Activated T-cell treated with anti-CD3 and anti-CD28 coated beads, Interleukin-2, amount 50 U/mL, for 24 hours (primary cell): ENCODE data around the gene SCP2.

Experiments used
- DNase-seq: peaks from one replicate; pipeline ENCODE4 v3.0.0-alpha.2; 2020
- H3K27ac Mint-ChIP-seq: 2 replicates; pipeline ENCODE4 v1.8.0; 2020; ENCODE audit warnings: mild to moderate bottlenecking, mixed read lengths
- H3K27me3 Mint-ChIP-seq: 2 replicates; pipeline ENCODE4 v1.8.0; 2020; ENCODE audit warnings: mixed read lengths
- H3K36me3 Mint-ChIP-seq: 2 replicates; pipeline ENCODE4 v1.8.0; 2020; ENCODE audit warnings: low read depth, mixed read lengths
- H3K4me1 Mint-ChIP-seq: 2 replicates; pipeline ENCODE4 v1.8.0; 2020; ENCODE audit warnings: low read depth, mixed read lengths
- H3K4me3 Mint-ChIP-seq: 2 replicates; pipeline ENCODE4 v1.8.0; 2020; ENCODE audit warnings: mild to moderate bottlenecking, moderate library complexity, mixed read lengths
- H3K9me3 Mint-ChIP-seq: 2 replicates; pipeline ENCODE4 v1.8.0; 2020; ENCODE audit warnings: mixed read lengths

SCP2 gene

DNA sequence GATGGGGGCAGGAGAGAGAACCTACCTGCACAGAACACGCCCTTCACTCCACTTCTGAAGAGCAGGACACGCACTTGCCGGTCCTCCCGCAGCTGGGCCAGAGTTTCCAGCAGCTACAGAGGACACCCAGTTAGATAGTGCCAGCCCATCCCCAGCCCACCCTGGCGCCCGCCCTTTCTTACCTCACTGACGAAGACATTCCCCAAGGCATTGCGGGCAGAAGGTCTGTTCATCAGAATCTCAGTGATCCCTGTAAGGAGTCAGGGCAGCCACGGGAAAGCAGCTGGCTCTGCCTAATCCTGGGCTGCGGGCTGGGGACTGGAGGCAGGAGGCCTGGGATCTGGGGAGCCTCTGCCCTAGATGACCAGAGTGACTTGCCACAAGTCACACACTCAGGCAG is 15.5 kb upstream of the SCP2 start:
- Mint-ChIP-seq H3K9me3 (no peaks in the 10 kb centered on the region), H3K36me3 (peaks cover 33% of the 10 kb centered on the region), H3K27me3 (no peaks in the 10 kb centered on the region), H3K27ac (no peak overlapping the region), H3K4me1 (no peaks in the 10 kb centered on the region), H3K4me3 (no peak overlapping the region)
- no peak for DNase-seq

DNA sequence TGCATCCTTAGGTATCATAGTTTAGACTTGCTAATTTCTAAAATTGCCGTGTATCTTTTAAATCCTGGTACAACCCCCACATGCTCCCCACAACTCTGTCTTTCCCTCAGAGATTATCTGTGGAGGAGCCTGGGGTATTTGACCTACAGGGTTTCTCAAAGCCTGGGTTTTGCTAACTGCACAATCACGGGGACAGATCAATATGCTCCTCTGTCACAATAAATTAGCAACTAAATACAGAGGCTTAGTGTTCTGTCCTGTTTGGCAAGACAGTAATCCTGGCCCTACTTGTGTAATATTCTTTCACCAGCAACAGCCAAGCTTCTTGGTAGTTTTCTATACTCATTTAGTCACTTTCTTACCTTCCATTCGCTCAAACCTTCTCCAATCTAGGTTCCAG is 14.1 kb upstream of the SCP2 start:
- Mint-ChIP-seq H3K9me3 (no peaks in the 10 kb centered on the region), H3K27ac (no peak overlapping the region), H3K27me3 (no peaks in the 10 kb centered on the region), H3K4me1 (peaks cover 2% of the 10 kb centered on the region), H3K4me3 (no peak overlapping the region), H3K36me3 (peaks cover 25% of the 10 kb centered on the region)
- DNase-seq = no peak

DNA sequence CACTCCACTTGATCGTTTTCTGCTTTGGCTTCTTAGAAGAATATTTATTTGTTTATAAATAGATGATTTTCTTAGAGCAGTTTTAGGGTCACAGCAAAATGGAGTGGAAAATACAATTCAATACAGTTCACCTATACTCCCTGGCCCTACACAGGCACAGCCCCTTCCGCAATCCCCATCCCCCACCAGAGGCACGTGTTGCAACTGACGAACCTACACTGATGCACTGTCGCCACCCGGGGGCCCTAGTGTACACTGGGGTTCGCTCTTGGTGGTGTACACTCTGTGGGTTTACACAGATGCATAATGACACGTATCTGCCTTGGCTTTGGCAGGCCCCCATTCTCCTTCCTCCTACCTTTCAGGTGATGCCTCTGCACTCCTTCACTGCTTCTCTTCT is 13.5 kb upstream of the SCP2 start:
- H3K9me3 Mint-ChIP-seq = no peaks in the 10 kb centered on the region
- peaks cover 22% of the 10 kb centered on the region for H3K36me3 Mint-ChIP-seq
- peaks cover 2% of the 10 kb centered on the region for H3K4me1 Mint-ChIP-seq
- H3K27me3 Mint-ChIP-seq = no peaks in the 10 kb centered on the region
- H3K4me3 Mint-ChIP-seq = no peak overlapping the region
- no peak overlapping the region for H3K27ac Mint-ChIP-seq
- no peak for DNase-seq

DNA sequence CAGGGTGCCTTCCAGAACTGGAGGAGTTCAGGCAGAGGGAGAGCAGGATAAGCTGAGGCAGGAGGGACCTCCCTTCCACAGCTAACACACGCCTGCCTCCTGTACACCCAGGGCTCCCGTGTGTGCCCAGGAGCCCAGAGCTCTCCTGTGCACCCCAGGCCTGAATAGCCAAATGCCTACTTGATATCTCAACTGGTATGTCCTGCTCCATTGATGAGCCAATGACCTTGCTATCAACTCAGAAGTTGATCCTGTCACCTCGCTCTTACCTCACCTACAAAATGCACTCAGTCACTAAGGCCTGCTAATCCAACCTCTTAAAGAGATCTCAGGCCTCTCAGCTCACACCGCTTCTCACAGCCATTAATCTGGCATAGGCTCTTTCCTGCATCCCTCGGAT is 12.6 kb upstream of the SCP2 start:
- no peaks in the 10 kb centered on the region for H3K27me3 Mint-ChIP-seq
- peaks cover 16% of the 10 kb centered on the region for H3K36me3 Mint-ChIP-seq
- peaks cover 8% of the 10 kb centered on the region for H3K4me1 Mint-ChIP-seq
- no peak overlapping the region for H3K4me3 Mint-ChIP-seq
- DNase-seq = no peak
- H3K9me3 Mint-ChIP-seq = no peaks in the 10 kb centered on the region
- no peak overlapping the region for H3K27ac Mint-ChIP-seq

DNA sequence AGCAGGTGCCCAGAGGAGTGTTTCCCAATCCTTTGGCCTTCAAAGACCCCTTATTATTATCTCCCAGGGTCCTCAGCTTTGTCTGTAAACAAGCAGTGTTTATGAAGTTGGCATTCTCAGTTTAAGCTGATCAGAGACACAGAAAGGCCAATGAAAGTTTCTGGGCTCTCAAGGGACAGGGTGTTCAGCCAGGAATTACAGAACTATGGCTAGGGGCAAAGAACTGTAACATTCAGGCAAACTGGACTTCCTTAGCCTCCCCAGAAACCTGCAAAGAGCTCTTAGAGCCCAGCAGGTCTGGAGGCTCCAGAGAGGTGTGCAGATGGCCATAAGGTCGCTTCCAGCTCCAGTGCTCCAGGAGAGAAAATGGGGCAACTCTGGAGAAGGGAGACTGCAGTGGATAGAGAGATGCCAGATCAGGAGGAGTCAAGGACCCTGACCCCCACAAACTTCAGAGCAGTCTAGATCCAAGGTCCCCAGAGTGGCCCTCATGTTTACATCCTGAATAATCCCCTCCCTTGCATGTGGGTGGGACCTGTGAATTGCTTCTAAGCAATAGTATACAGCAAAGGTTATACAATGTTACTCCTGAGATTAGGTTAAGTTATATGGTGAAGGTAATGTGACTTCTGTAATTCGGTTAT is 11.7 kb upstream of the SCP2 start:
- DNase-seq = no peak
- H3K4me1 Mint-ChIP-seq = peaks cover 16% of the 10 kb centered on the region
- no peaks in the 10 kb centered on the region for H3K9me3 Mint-ChIP-seq
- H3K27ac Mint-ChIP-seq = no peak overlapping the region
- no peaks in the 10 kb centered on the region for H3K27me3 Mint-ChIP-seq
- peaks cover 10% of the 10 kb centered on the region for H3K36me3 Mint-ChIP-seq
- no peak overlapping the region for H3K4me3 Mint-ChIP-seq

DNA sequence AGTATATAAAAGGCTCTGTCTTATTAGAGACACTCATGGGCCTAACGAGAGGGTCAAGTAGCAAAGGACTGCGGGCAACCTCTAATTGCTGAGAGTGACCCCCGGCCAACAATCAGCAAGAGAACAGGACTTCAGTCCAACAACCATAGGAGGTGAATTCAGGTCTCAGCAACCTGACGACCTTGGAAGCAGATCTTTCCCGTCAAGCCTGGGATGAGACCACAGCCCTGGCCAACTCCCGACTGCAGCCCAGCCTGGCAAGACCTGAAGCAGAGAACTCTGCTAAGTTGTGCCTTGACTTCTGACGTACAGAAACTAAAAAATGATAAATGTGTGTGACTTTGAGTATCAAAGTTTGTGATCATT is 11.2 kb upstream of the SCP2 start:
- H3K27ac Mint-ChIP-seq = no peak overlapping the region
- H3K4me1 Mint-ChIP-seq = peaks cover 22% of the 10 kb centered on the region
- no peaks in the 10 kb centered on the region for H3K9me3 Mint-ChIP-seq
- H3K36me3 Mint-ChIP-seq = peaks cover 7% of the 10 kb centered on the region
- H3K4me3 Mint-ChIP-seq = no peak overlapping the region
- DNase-seq = no peak
- H3K27me3 Mint-ChIP-seq = no peaks in the 10 kb centered on the region

DNA sequence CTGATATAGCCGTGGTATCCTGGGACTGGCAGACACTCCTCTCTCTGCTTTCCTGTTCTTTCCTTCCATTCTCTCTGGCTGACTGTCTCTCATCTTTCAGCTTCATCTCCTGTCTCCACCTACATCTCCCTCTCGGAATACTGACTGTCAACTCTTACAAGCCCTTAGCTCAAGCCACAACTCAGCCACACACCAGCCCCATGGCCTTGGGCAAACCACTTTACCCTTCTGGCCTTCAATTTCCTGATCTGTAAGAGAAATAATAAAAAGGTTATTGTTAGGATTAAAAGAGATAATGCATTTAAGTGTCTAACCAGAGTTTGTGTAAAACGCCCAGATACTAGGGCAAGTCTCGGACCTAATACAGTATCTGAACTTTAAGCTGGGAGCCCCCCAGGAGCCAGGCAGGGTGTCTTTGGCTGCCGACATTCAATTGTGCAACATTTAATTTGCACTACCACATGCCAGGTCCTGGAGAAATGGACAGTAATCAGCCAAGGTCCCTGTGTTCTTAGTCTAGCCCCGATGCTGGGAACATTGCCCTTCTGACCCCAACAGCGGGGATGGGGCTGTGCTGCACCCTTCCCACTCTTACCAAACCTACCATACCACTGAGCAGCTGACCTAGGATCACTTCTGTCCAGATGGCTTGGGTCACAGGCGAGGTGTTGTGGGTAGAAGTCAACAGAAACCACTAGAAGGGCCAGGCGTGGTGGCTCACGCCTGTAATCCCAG is 10.7 kb upstream of the SCP2 start:
- no peak overlapping the region for H3K27ac Mint-ChIP-seq
- H3K27me3 Mint-ChIP-seq = no peaks in the 10 kb centered on the region
- no peak for DNase-seq
- peaks cover 4% of the 10 kb centered on the region for H3K36me3 Mint-ChIP-seq
- no peak overlapping the region for H3K4me3 Mint-ChIP-seq
- H3K9me3 Mint-ChIP-seq = no peaks in the 10 kb centered on the region
- H3K4me1 Mint-ChIP-seq = peaks cover 23% of the 10 kb centered on the region

DNA sequence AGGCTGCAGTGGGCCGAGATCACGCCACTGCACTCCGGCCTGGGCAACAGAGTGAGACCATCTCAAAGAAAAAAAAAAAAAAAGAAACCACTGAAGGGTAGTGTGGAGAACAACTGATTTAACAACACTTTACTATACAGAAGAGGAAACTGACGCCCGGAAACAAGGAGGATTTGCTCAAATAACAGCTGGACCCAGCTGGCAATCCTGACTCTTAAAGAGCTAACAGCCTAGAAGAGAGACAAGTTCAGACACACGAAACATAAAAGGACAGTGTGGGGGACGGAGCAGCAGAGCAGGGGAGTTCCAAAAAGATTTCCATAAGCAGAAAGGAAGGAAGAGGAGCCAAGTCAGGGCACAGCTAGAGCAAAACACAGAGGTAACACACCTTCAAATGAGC is 9.9 kb upstream of the SCP2 start:
- Mint-ChIP-seq H3K27me3 (no peaks in the 10 kb centered on the region), H3K27ac (no peak overlapping the region), H3K4me1 (peaks cover 28% of the 10 kb centered on the region), H3K36me3 (peaks cover 3% of the 10 kb centered on the region), H3K9me3 (no peaks in the 10 kb centered on the region), H3K4me3 (no peak overlapping the region)
- no peak for DNase-seq

DNA sequence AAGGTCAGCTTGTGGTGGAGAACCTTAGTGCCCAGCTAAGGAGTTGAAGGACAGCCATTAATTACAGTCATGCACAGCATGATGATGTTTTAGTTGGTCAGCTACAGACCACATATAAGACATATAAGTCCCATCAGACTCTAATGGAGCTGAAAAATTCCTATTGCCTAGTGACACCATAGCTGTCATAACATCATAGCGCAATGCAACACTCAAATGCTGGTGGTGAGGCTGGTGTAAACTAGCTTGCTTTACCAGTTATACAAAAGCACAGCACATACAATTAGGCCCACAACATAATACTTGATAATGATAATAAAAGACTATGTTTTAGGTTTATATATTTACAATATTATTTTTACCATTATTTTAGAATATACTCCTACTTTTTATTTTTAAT is 9.5 kb upstream of the SCP2 start:
- DNase-seq = no peak
- no peak overlapping the region for H3K4me3 Mint-ChIP-seq
- H3K9me3 Mint-ChIP-seq = no peaks in the 10 kb centered on the region
- H3K4me1 Mint-ChIP-seq = peaks cover 30% of the 10 kb centered on the region
- no peaks in the 10 kb centered on the region for H3K27me3 Mint-ChIP-seq
- peaks cover 3% of the 10 kb centered on the region for H3K36me3 Mint-ChIP-seq
- H3K27ac Mint-ChIP-seq = no peak overlapping the region

DNA sequence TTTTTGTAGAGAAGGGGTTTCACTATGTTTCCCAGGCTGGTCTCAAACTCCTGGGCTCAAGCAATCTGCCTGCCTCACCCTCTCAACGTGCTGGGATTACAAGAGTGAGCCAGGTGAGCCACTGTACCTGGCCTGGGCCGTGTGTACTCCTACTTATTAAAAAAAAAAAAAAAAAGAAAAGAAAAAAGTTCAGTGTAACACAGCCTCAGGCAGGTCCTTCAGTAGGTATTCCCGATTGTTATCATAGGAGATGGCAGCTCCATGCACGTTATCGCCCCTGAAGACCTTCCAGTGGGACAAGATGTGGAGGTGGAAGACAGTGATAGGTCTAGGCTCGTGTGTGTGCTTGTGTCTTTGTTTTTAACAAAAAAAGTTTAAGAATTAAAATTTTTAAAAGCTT is 8.9 kb upstream of the SCP2 start:
- no peak for DNase-seq
- H3K4me1 Mint-ChIP-seq = peaks cover 32% of the 10 kb centered on the region
- H3K27ac Mint-ChIP-seq = no peak overlapping the region
- H3K9me3 Mint-ChIP-seq = no peaks in the 10 kb centered on the region
- no peak overlapping the region for H3K4me3 Mint-ChIP-seq
- H3K27me3 Mint-ChIP-seq = no peaks in the 10 kb centered on the region
- no peaks in the 10 kb centered on the region for H3K36me3 Mint-ChIP-seq

DNA sequence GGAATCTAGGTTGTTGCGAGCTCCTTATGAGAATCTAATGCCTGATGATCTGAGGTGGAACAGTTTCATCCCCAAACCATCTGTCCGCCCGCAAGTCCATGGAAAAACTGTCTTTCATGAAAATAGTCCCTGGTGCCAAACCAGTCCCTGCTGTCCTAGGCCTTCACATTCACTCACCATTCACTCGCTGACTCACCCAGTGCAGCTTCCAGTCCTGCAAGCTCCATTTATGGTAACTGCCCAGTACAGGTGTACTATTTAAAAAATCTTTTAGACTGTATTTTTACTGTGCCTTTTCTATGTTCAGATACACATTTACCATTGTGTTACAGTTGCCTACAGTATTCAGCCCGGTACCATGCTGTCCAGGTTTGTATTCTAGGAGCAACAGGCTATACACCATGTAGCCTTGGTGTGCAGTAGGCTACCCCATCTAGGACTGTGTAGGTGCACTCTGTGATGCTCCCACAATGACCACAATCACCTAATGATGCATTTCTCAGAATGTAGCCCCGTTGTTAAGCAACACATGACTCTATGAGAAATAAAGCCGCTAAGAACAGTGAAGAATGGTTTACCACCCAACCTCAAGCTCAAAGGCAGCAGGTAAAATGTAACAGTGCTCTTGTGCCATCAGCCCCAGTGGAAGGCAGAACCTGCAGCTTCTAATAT is 7.9 kb upstream of the SCP2 start:
- Mint-ChIP-seq H3K27ac (peak overlapping the region; percentile 12), H3K9me3 (no peaks in the 10 kb centered on the region), H3K27me3 (no peaks in the 10 kb centered on the region), H3K4me3 (no peak overlapping the region), H3K36me3 (no peaks in the 10 kb centered on the region), H3K4me1 (peaks cover 32% of the 10 kb centered on the region)
- DNase-seq = no peak

DNA sequence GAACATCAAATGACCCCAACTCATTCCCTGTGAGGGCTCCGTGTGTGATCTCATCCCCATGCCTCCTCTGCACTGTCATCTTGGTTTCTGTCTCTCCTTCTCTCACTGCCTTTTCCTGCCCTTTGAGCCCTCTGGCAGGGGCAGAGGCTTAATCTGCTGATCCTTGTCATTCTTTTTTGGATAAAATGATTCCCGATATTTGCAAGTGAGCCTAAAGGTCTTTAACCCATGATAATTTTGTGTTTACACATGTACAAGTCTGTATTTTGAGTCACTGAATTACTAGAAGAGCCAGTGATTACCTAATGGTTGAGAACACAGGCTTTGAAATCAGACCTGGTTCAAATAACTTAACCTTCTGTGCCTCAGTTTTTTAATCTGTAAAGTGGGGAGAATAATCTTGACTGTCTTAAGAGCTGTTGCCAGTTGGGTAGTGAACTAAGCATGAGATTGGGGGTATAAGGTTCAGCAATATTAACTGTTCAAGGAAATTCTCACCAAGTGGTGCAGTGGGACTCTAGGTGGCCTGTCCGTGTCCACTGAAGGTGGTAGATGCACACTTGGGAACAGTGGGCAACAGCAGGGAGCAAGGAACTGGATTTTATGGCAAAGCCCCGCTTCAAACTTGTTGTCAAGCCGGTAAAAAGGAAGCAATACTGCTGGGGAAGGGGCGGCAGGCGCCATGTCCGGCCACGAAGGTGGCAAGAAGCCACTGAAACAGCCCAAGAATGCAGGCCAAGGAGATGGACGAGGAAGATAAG is 7.2 kb upstream of the SCP2 start:
- DNase-seq = no peak
- Mint-ChIP-seq H3K27me3 (no peaks in the 10 kb centered on the region), H3K27ac (peak overlapping the region; percentile 28), H3K36me3 (no peaks in the 10 kb centered on the region), H3K9me3 (no peaks in the 10 kb centered on the region), H3K4me3 (peak overlapping the region; percentile 76), H3K4me1 (peaks cover 32% of the 10 kb centered on the region)

DNA sequence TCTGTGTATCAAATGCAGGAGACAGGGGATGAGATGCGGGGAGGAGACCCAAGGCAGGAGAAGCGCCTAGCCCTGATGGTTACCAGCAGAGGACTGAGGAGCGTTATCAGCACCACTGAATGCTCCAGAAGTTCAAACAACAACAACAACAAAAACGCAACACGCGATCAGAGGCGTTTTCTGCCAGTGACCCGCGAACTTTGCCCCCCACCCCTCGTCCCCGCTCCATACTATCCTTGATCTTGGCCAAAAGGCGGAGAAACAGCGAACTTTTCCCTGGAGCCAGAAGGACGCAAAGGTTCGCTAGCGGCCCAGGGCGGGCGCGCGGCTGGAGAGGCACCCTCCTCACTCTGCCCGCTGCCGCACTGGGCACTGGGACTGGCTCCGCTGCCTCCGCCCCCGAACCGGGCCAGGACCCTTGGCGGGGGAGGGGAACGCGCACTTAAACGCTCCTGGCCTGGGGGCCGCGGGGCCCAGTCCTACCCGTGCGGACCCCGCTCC is 6.2 kb upstream of the SCP2 start:
- Mint-ChIP-seq H3K4me3 (peak overlapping the region; percentile 76), H3K27ac (peak overlapping the region; percentile 60), H3K4me1 (peaks cover 32% of the 10 kb centered on the region)

DNA sequence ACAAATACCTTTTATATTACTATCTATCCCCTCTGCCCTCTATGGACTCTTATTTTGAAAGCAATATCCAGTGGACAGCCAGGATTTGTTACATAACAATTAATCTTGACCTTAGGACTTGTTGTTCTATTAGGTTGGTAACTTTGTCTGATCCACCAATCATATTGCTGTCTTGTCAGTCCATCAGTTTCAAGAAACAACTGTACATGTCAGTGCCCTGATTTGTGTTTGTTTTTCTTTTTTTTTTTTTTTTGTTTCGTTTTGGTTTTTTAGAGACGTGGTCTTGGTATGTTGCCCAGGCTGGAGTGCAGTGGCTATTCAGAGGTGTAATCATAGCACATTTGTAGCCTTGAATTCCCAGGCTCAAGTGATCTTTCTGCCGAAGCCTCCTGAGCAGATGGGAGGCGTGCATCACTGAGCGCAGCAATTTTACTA is 1.5 kb upstream of the SCP2 start:
- H3K4me1 Mint-ChIP-seq = peaks cover 30% of the 10 kb centered on the region
- no peak for DNase-seq
- H3K4me3 Mint-ChIP-seq = no peak overlapping the region
- no peaks in the 10 kb centered on the region for H3K27me3 Mint-ChIP-seq
- peaks cover 10% of the 10 kb centered on the region for H3K36me3 Mint-ChIP-seq
- H3K27ac Mint-ChIP-seq = no peak overlapping the region
- no peaks in the 10 kb centered on the region for H3K9me3 Mint-ChIP-seq

More for the DNA sequence above, 6.2 kb upstream of the SCP2 start:
- Mint-ChIP-seq H3K27me3 (no peaks in the 10 kb centered on the region), H3K9me3 (no peaks in the 10 kb centered on the region), H3K36me3 (no peaks in the 10 kb centered on the region)
- no peak for DNase-seq
